B cell (primary cell): ENCODE measurements around the gene MARK2. TPM values are rescaled to one million over a fixed set of nuclear protein-coding genes. Genes with fewer than 3 reads are reported as not detected.

Experiments used
- ATAC-seq: fragments of 200-7000 bp; cut with Tn5 transposase; one replicate; pipeline ENCODE4 v1.10.0; 2021; ENCODE audit warnings: low read depth, mild to moderate bottlenecking, moderate number of reproducible peaks, moderate library complexity
- CTCF ChIA-PET: fragments of 350-600 bp; sonication (Branson Sonifier 250); formaldehyde crosslinking; loops from one replicate; lab custom pipeline; 2021; ENCODE audit warnings: antibody characterized with exemption, inconsistent platforms; lab: Charles Lee
- POLR2A ChIA-PET: fragments of 350-600 bp; sonication (Branson Sonifier 250); formaldehyde crosslinking; loops from one replicate; lab custom pipeline; 2021; ENCODE audit warnings: antibody characterized with exemption; lab: Charles Lee
- DNase-seq: peaks from one replicate; pipeline ENCODE4 v3.0.0; 2013
- H2AFZ ChIP-seq: 2 replicates; pipeline ENCODE4 v1.6.1; 2012; ENCODE audit warnings: mild to moderate bottlenecking, low read depth, low read length; ENCODE audit not compliant: insufficient read depth, poor library complexity, severe bottlenecking
- H3K27ac ChIP-seq, 2 donors: 1 replicate in 1 of 2; 2 replicates in 1 of 2; pipeline ENCODE4 v1.5.1; 2012 to 2013; ENCODE audit warnings: low read length in 2 of 2, mild to moderate bottlenecking in 2 of 2, moderate library complexity in 1 of 2
- H3K27me3 ChIP-seq, 4 experiments: fragments of 200-600 bp in 1 of 4; sonication (generic) in 1 of 4; replicated peaks in 1 of 4; 1 replicate in 2 of 4; 2 replicates in 2 of 4; pipeline versions ENCODE4 v1.6.1 to v1.7.0; 2013 to 2016; ENCODE audit warnings: low read length in 3 of 4, mild to moderate bottlenecking in 2 of 4, mixed read lengths in 1 of 4, moderate library complexity in 1 of 4; ENCODE audit not compliant: insufficient read depth in 4 of 4, control insufficient read depth in 3 of 4; ENCODE audit errors: control extremely low read depth in 1 of 4
- H3K36me3 ChIP-seq, 2 experiments: replicated peaks in 1 of 2; 1 replicate in 1 of 2; 2 replicates in 1 of 2; pipeline versions ENCODE4 v1.6.1 to v1.7.1; 2013; ENCODE audit warnings: low read length in 1 of 2; ENCODE audit not compliant: insufficient read depth in 2 of 2, control insufficient read depth in 1 of 2; ENCODE audit errors: control extremely low read depth in 1 of 2, extremely low read depth in 1 of 2
- H3K4me1 ChIP-seq, 2 donors: fragments of 200-600 bp in 1 of 2; sonication (generic) in 1 of 2; 1 replicate in 1 of 2; 2 replicates in 1 of 2; pipeline versions ENCODE4 v1.5.1 to v1.6.1; 2013 to 2017; ENCODE audit warnings: low read length in 2 of 2; ENCODE audit not compliant: control insufficient read depth in 2 of 2, insufficient read depth in 2 of 2
- H3K4me2 ChIP-seq: replicated peaks from 2 replicates; pipeline ENCODE3; 2012; ENCODE audit warnings: mild to moderate bottlenecking, low read depth, low read length; ENCODE audit not compliant: poor library complexity, severe bottlenecking
- H3K4me3 ChIP-seq, 5 experiments: fragments of 200-600 bp in 1 of 5; sonication (generic) in 1 of 5; 1 replicate in 3 of 5; 2 replicates in 2 of 5; pipeline versions ENCODE4 v1.5.1 to v1.7.0; 2011 to 2016; ENCODE audit warnings: low read length in 4 of 5, mild to moderate bottlenecking in 4 of 5, low read depth in 2 of 5, control low read depth in 1 of 5, moderate library complexity in 1 of 5; ENCODE audit not compliant: insufficient read depth in 1 of 5; ENCODE audit errors: control extremely low read depth in 1 of 5, extremely low read depth in 1 of 5
- H3K79me2 ChIP-seq: fragments of 200-600 bp; sonication (generic); one replicate; pipeline ENCODE4 v1.6.0; 2016; ENCODE audit warnings: low read length; ENCODE audit not compliant: control insufficient read depth, insufficient read depth
- H3K9ac ChIP-seq: fragments of 200-600 bp; sonication (generic); 2 replicates; pipeline ENCODE4 v1.6.1; 2017; ENCODE audit warnings: mild to moderate bottlenecking, low read length, moderate library complexity
- H3K9me3 ChIP-seq, 3 donors: one replicate each; pipeline versions ENCODE4 v1.6.1 to v1.7.1; 2013; ENCODE audit warnings: low read length in 2 of 3; ENCODE audit not compliant: control insufficient read depth in 2 of 3, insufficient read depth in 1 of 3; ENCODE audit errors: control extremely low read depth in 1 of 3
- H4K20me1 ChIP-seq: 2 replicates; pipeline ENCODE4 v1.6.0; 2012; ENCODE audit warnings: mild to moderate bottlenecking, low read length; ENCODE audit not compliant: insufficient read depth, control insufficient read depth, poor library complexity, severe bottlenecking
- H3K27ac Mint-ChIP-seq: one replicate; pipeline ENCODE4 v1.8.0; 2021; ENCODE audit warnings: mixed read lengths
- H3K27me3 Mint-ChIP-seq: one replicate; pipeline ENCODE4 v1.8.0; 2021; ENCODE audit warnings: mixed read lengths
- H3K4me1 Mint-ChIP-seq: one replicate; pipeline ENCODE4 v1.8.0; 2021; ENCODE audit warnings: mixed read lengths
- H3K4me3 Mint-ChIP-seq: one replicate; pipeline ENCODE4 v1.8.0; 2021; ENCODE audit warnings: mixed read lengths
- H3K9me3 Mint-ChIP-seq: one replicate; pipeline ENCODE4 v1.8.0; 2022; ENCODE audit warnings: mixed read lengths; ENCODE audit not compliant: insufficient read depth
- CTCF ChIP-seq: fragments of 200-600 bp; IDR thresholded peaks from one replicate; pipeline ENCODE4 v1.8.0; 2022; ENCODE audit warnings: antibody characterized with exemption, mild to moderate bottlenecking
- EZH2 ChIP-seq: IDR thresholded peaks from 2 replicates; pipeline ENCODE4 v1.6.1; 2012; ENCODE audit warnings: borderline replicate concordance, low read depth, mild to moderate bottlenecking, moderate library complexity, low read length; ENCODE audit not compliant: insufficient read depth, poor library complexity, severe bottlenecking
- WGBS: methylation state at CpG from one replicate; pipeline ENCODE4 v1.1.5; 2013; ENCODE audit warnings: missing lambda C conversion rate; ENCODE audit not compliant: insufficient coverage; 5-methylcytosine and 5-hydroxymethylcytosine counted together
- intact Hi-C: fragments of 100-400 bp; cut with micrococcal nuclease; formaldehyde crosslinking; loops from one replicate; pipeline ENCODE4 v1.10.0; 2022
- polyA plus RNA-seq: library from polyadenylated mRNA; depleted of rRNA; stranded (reverse); fragments of >200 nt; gene quantifications from 2 replicates; pipeline ENCODE4 v1.2.3, GENCODE V29; 2012
- total RNA-seq, 2 donors: library from RNA; stranded (reverse); fragments of 120-200 nt in 1 of 2; gene quantifications; 1 replicate in 1 of 2; 2 replicates in 1 of 2; pipeline versions ENCODE4 v1.2.3 to v1.2.4, GENCODE V29; 2013 to 2022

The MARK2 gene
- total and polyA plus RNA-seq, 2 donors (not counting 1 experiment from before 2014, with no cell fraction given): 47.2 to 58.1 TPM

- Histone ChIP-seq H3K4me2 (no peak overlapping the region), H3K27ac (no peak overlapping the region), H3K4me1 (peaks cover 14 to 16% of the 10 kb centered on the region in 2 donors), H3K9ac (no peak overlapping the region), H3K4me3 (no peak overlapping the region), H3K79me2 (no peaks in the 10 kb centered on the region), H3K27me3 (peaks cover 0 to 8% (median under 1%) of the 10 kb centered on the region in 4 experiments), H2AFZ (no peak overlapping the region), H3K36me3 (no peaks in the 10 kb centered on the region), H4K20me1 (peaks cover under 1% of the 10 kb centered on the region), H3K9me3 (no peaks in the 10 kb centered on the region)
- Mint-ChIP-seq H3K4me3 (no peak overlapping the region), H3K27ac (no peak overlapping the region), H3K9me3 (no peaks in the 10 kb centered on the region), H3K27me3 (peaks cover 15% of the 10 kb centered on the region), H3K4me1 (peaks cover 12% of the 10 kb centered on the region)
- ChIA-PET CTCF (interaction anchor here (0.5 to 3.3 kb wide), 2 partner anchors 86 to 148 kb away, joined by 3 to 48 read pairs; partner anchors contain the start of gene MARK2), POLR2A (no interaction called here)
- TF ChIP-seq CTCF (no peak), EZH2 (no peak)
- DNase-seq (no peak), ATAC-seq (no peak)
- intact Hi-C loops: no loop called here
- WGBS: 78% methylated on average over 2 of the region's 2 CpGs
These were observed 83.8 kb downstream of the MARK2 start for GRCh38 chr11:63922673-63923192.

- POLR2A ChIA-PET: no interaction called here
- CTCF ChIA-PET: no interaction called here
- DNase-seq: no peak
- no peaks in the 10 kb centered on the region for H3K9me3 Mint-ChIP-seq
- TF ChIP-seq CTCF: no peak
- no peak for TF ChIP-seq EZH2
- peaks cover 11% of the 10 kb centered on the region for H3K4me1 Mint-ChIP-seq
- intact Hi-C loops: no loop called here
- no peaks in the 10 kb centered on the region for H4K20me1 ChIP-seq
- no peaks in the 10 kb centered on the region for H3K36me3 ChIP-seq
- H3K79me2 ChIP-seq: no peaks in the 10 kb centered on the region
- no peak for ATAC-seq
- no peak overlapping the region for H3K27ac ChIP-seq
- no peaks in the 10 kb centered on the region for H3K9me3 ChIP-seq
- WGBS: 90% methylated on average over 4 of the region's 4 CpGs
- H3K4me3 ChIP-seq: no peak overlapping the region
- H3K27ac Mint-ChIP-seq: no peak overlapping the region
- H3K27me3 Mint-ChIP-seq: peaks cover 21% of the 10 kb centered on the region
- H3K9ac ChIP-seq: no peak overlapping the region
- H3K27me3 ChIP-seq: peaks cover 0 to 8% (median 0%) of the 10 kb centered on the region in 4 experiments
- no peak overlapping the region for H2AFZ ChIP-seq
- H3K4me2 ChIP-seq: no peak overlapping the region
- peaks cover 9 to 13% of the 10 kb centered on the region in 2 donors for H3K4me1 ChIP-seq
- H3K4me3 Mint-ChIP-seq: no peak overlapping the region
These were observed 84.4 kb downstream of the MARK2 start for GRCh38 chr11:63923319-63923718.
